ENCODE data around the gene GPR132. TPM values are rescaled to one million over a fixed set of nuclear protein-coding genes. Genes with fewer than 3 reads are reported as not detected.
A peak's percentile ranks its signal among the peaks of the same experiment; 100 is the strongest.

GPR132 gene
- total and polyA plus RNA-seq, 2 donors (not counting 1 experiment from before 2014, with no cell fraction given) = 38.6 to 54.5 TPM

DNA sequence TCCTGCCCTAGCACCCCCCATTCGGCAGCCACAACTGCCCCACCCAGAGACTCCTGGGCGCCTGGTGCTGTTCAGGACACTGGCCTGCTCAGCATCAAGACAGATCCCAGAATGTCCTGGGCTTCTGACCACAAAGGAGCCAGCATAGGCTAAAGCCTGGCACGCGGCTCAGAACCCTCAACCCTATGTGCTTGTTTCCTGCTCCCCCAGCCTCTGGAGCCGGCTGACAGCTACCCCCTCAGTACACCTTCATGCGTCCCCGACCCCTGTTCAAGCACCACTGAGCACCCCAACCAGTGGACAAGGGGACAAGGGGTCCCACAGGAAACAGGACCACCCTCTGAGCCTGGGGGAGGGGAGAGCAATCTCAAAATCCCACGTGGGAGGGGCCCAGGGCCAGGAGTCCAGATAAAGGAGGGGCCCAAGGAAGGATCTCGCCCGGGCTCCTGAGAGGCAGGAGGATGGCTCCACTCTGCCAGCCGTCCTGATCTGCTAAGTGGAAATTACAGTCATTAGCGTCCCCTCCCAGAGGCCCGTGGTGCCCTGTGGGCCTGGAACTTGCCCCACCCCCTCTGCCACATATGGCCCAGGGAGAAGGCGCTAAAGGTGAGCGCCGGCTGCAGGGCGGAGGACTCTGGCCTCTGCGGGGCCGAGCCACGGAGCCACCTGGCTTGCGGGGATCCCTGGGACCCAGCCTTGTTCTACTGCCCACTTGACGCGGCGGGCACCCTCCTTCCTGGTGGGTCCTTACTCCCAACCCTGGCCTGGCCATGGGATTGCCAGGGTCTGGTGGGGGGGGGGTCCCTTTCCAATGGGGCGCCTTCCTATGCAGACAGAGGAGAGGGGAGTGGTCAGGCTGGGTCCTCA, 27.2 kb upstream of the GPR132 start:
- peaks cover 20% of the 10 kb centered on the region for H3K4me1 Mint-ChIP-seq
- TF ChIP-seq EZH2 (IDR thresholded peaks at IDR 0.05; ENCODE audit: borderline replicate concordance, insufficient read depth, low read depth, low read length, poor library complexity, severe bottlenecking) (no peak), CTCF (IDR thresholded peaks at IDR 0.05) (no peak)
- Histone ChIP-seq H3K4me1 (ENCODE audit: control insufficient read depth in 2 of 2, insufficient read depth in 2 of 2, low read length in 2 of 2) (peaks cover 15 to 26% of the 10 kb centered on the region in 2 donors), H3K9ac (ENCODE audit: low read length) (peak overlapping the region; percentile 49), H4K20me1 (ENCODE audit: control insufficient read depth, insufficient read depth, low read length, poor library complexity, severe bottlenecking) (peaks cover 16% of the 10 kb centered on the region), H3K79me2 (ENCODE audit: control insufficient read depth, insufficient read depth, low read length) (no peaks in the 10 kb centered on the region), H3K27ac (ENCODE audit: low read length in 2 of 2) (no peak overlapping the region), H3K9me3 (ENCODE audit: control extremely low read depth in 1 of 3, control insufficient read depth in 2 of 3, insufficient read depth in 1 of 3, low read length in 2 of 3) (no peaks in the 10 kb centered on the region), H3K4me3 (ENCODE audit: control extremely low read depth in 1 of 5, extremely low read depth in 1 of 5, insufficient read depth in 1 of 5, low read depth in 2 of 5, low read length in 4 of 5) (peak overlapping the region in 3 of 5 experiments; percentile 67 to 76 (median 75)), H3K4me2 (replicated peaks; ENCODE audit: low read depth, low read length, poor library complexity, severe bottlenecking) (peak overlapping the region; percentile 100), H3K27me3 (replicated peaks in 1 of 4; ENCODE audit: control extremely low read depth in 1 of 4, control insufficient read depth in 3 of 4, insufficient read depth in 4 of 4, low read length in 3 of 4) (peaks cover 0 to 15% (median 6%) of the 10 kb centered on the region in 4 experiments), H2AFZ (ENCODE audit: insufficient read depth, low read depth, low read length, poor library complexity, severe bottlenecking) (peak overlapping the region; percentile 71), H3K36me3 (replicated peaks in 1 of 2; ENCODE audit: control extremely low read depth in 1 of 2, control insufficient read depth in 1 of 2, extremely low read depth in 1 of 2, insufficient read depth in 2 of 2, low read length in 1 of 2) (no peaks in the 10 kb centered on the region)
- no peaks in the 10 kb centered on the region for H3K9me3 Mint-ChIP-seq (ENCODE audit: insufficient read depth)
- intact Hi-C loops (cut with micrococcal nuclease) = loop anchor here (5.0 kb wide), 3 partner anchors 110 to 400 kb away; partner anchors contain the start of gene TEDC1
- CTCF ChIA-PET = interaction anchor here (0.6 to 8.8 kb wide), 7 partner anchors 10 to 780 kb away, joined by 3 to 192 read pairs (median 3); partner anchors contain the start of gene GPR132
- H3K27ac Mint-ChIP-seq = peak overlapping the region; percentile 63
- peak; percentile 42 for DNase-seq
- POLR2A ChIA-PET = interaction anchor here (0.6 to 0.9 kb wide), 2 partner anchors 30 to 69 kb away, joined by 3 to 4 read pairs; no protein-coding TSS in a partner anchor
- 76% methylated on average over 16 of the region's 25 CpGs for WGBS (ENCODE audit: insufficient coverage)
- peaks cover 15% of the 10 kb centered on the region for H3K27me3 Mint-ChIP-seq
- peak overlapping the region; percentile 86 for H3K4me3 Mint-ChIP-seq
- no peak for ATAC-seq (ENCODE audit: low read depth)
